ENCODE measurements around the gene MMP27.
A peak's percentile ranks its signal among the peaks of the same experiment; 100 is the strongest.

MMP27 gene

DNA sequence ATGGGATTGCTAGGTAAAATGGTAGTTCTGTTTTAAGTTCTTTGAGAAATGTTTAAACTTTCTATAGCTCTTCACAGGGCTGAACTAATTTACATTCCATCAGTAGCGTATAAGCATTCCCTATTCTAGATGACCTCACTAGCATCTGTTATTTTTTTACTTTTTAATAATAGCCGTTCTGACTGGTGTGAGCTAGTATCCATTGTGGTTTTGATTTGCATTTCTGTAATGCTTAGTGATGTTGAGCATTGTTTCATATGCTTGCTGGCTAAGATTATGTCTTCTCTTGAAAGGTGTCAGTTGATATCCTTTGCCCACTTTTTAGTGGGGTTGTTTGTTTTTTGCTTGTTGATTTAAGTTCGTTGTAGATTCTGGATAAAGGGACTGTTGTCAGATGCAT, 35.9 kb downstream of the MMP27 start:
- H4K20me1 ChIP-seq (ENCODE audit: low read depth, low read length): no peaks in the 10 kb centered on the region
- no peaks in the 10 kb centered on the region for H3K9me3 ChIP-seq (ENCODE audit: insufficient read depth, low read length)
- no peaks in the 10 kb centered on the region for H3K27me3 ChIP-seq (ENCODE audit: low read length)
- H3K4me3 ChIP-seq (ENCODE audit: insufficient read depth, low read length, poor library complexity, severe bottlenecking): no peak overlapping the region
- H3K36me3 ChIP-seq (ENCODE audit: low read length): no peaks in the 10 kb centered on the region
- H3K79me2 ChIP-seq (ENCODE audit: insufficient read depth, low read length): no peaks in the 10 kb centered on the region
- H3F3A ChIP-seq (ENCODE audit: insufficient read depth): peaks cover 2% of the 10 kb centered on the region; the same call in 1 of the 2 replicates
- H3K9ac ChIP-seq (ENCODE audit: low read length): no peak overlapping the region
- no peak overlapping the region for H3K27ac ChIP-seq (ENCODE audit: low read depth, low read length)
- no peaks in the 10 kb centered on the region for H3K9me2 ChIP-seq (replicated peaks; ENCODE audit: insufficient read depth, low read length)
- no peak for TF ChIP-seq EZH2phosphoT487 (conservative IDR thresholded peaks at IDR 0.05; ENCODE audit: low read length)
- TF ChIP-seq, protein P1, sequence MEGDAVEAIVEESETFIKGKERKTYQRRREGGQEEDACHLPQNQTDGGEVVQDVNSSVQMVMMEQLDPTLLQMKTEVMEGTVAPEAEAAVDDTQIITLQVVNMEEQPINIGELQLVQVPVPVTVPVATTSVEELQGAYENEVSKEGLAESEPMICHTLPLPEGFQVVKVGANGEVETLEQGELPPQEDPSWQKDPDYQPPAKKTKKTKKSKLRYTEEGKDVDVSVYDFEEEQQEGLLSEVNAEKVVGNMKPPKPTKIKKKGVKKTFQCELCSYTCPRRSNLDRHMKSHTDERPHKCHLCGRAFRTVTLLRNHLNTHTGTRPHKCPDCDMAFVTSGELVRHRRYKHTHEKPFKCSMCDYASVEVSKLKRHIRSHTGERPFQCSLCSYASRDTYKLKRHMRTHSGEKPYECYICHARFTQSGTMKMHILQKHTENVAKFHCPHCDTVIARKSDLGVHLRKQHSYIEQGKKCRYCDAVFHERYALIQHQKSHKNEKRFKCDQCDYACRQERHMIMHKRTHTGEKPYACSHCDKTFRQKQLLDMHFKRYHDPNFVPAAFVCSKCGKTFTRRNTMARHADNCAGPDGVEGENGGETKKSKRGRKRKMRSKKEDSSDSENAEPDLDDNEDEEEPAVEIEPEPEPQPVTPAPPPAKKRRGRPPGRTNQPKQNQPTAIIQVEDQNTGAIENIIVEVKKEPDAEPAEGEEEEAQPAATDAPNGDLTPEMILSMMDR (IDR thresholded peaks at IDR 0.05; ENCODE audit: insufficient read depth, low read length, poor library complexity, severe bottlenecking): no peak
- no peak overlapping the region for H3K4me2 ChIP-seq (ENCODE audit: low read depth, low read length, poor library complexity, severe bottlenecking)
- H2AFZ ChIP-seq (ENCODE audit: low read depth, low read length, severe bottlenecking): no peak overlapping the region

GRCh38 chr11:102666331-102666957, 39.1 kb downstream of the MMP27 start:
- Histone ChIP-seq H3K9me3 (ENCODE audit: insufficient read depth, low read length) (no peaks in the 10 kb centered on the region), H3K27me3 (ENCODE audit: low read length) (no peaks in the 10 kb centered on the region), H3F3A (ENCODE audit: insufficient read depth) (peaks cover 2% of the 10 kb centered on the region; the same call in 1 of the 2 replicates), H3K79me2 (ENCODE audit: insufficient read depth, low read length) (no peaks in the 10 kb centered on the region), H2AFZ (ENCODE audit: low read depth, low read length, severe bottlenecking) (no peak overlapping the region), H3K9ac (ENCODE audit: low read length) (no peak overlapping the region), H3K27ac (ENCODE audit: low read depth, low read length) (no peak overlapping the region), H3K4me2 (ENCODE audit: low read depth, low read length, poor library complexity, severe bottlenecking) (no peak overlapping the region), H3K36me3 (ENCODE audit: low read length) (no peaks in the 10 kb centered on the region), H3K4me3 (ENCODE audit: insufficient read depth, low read length, poor library complexity, severe bottlenecking) (no peak overlapping the region), H3K9me2 (replicated peaks; ENCODE audit: insufficient read depth, low read length) (no peaks in the 10 kb centered on the region), H4K20me1 (ENCODE audit: low read depth, low read length) (no peaks in the 10 kb centered on the region)
- TF ChIP-seq, protein P1 (IDR thresholded peaks at IDR 0.05; ENCODE audit: insufficient read depth, low read length, poor library complexity, severe bottlenecking): peak; percentile 81
- TF ChIP-seq EZH2phosphoT487 (conservative IDR thresholded peaks at IDR 0.05; ENCODE audit: low read length): no peak

GRCh38 chr11:102664001-102664752, 41.4 kb downstream of the MMP27 start:
- Histone ChIP-seq H2AFZ (ENCODE audit: low read depth, low read length, severe bottlenecking) (no peak overlapping the region), H3K27me3 (ENCODE audit: low read length) (no peaks in the 10 kb centered on the region), H3K4me2 (ENCODE audit: low read depth, low read length, poor library complexity, severe bottlenecking) (no peak overlapping the region), H3K9me3 (ENCODE audit: insufficient read depth, low read length) (no peaks in the 10 kb centered on the region), H4K20me1 (ENCODE audit: low read depth, low read length) (no peaks in the 10 kb centered on the region), H3K9ac (ENCODE audit: low read length) (no peak overlapping the region), H3K79me2 (ENCODE audit: insufficient read depth, low read length) (no peaks in the 10 kb centered on the region), H3K36me3 (ENCODE audit: low read length) (no peaks in the 10 kb centered on the region), H3K4me3 (ENCODE audit: insufficient read depth, low read length, poor library complexity, severe bottlenecking) (no peak overlapping the region), H3F3A (ENCODE audit: insufficient read depth) (peaks cover 2% of the 10 kb centered on the region; the same call in 1 of the 2 replicates), H3K27ac (ENCODE audit: low read depth, low read length) (no peak overlapping the region), H3K9me2 (replicated peaks; ENCODE audit: insufficient read depth, low read length) (no peaks in the 10 kb centered on the region)
- no peak for TF ChIP-seq EZH2phosphoT487 (conservative IDR thresholded peaks at IDR 0.05; ENCODE audit: low read length)
- TF ChIP-seq, protein P1 (IDR thresholded peaks at IDR 0.05; ENCODE audit: insufficient read depth, low read length, poor library complexity, severe bottlenecking): peak; percentile 50

Measured in SU-DHL-6 (cell line).